SK-N-MC (cell line): Measurements from ENCODE around the gene KIAA0040.

ENCODE experiments used
- EZH2 ChIP-seq: fragments of 200-600 bp; sonication (generic); IDR thresholded peaks from one replicate; pipeline ENCODE4 v1.6.1; 2017; ENCODE audit warnings: antibody characterized with exemption
- FOXP2 ChIP-seq: optimal IDR thresholded peaks from 2 replicates; pipeline ENCODE3; 2011; ENCODE audit warnings: mild to moderate bottlenecking, moderate library complexity; ENCODE audit not compliant: insufficient read depth; ENCODE audit errors: extremely low read length, control extremely low read depth
- POLR2AphosphoS5 ChIP-seq: IDR thresholded peaks from 2 replicates; pipeline ENCODE4 v1.6.1; 2012; ENCODE audit warnings: mild to moderate bottlenecking, low read depth, low read length, borderline replicate concordance

- TF ChIP-seq POLR2AphosphoS5 (no peak), EZH2 (no peak), FOXP2 (no peak)
Observed at GRCh38 chr1:175129182-175129581, 63.4 kb downstream of the KIAA0040 start.
